SW 1271 (cell line): ENCODE results near the gene MPO.
A peak's percentile ranks its signal among the peaks of the same experiment; 100 is the strongest.

ENCODE experiments used
- DNase-seq, 2 experiments: peaks; one replicate each; lab custom pipeline; 2025; lab: John Stamatoyannopoulos, UW

Gene MPO

DNA sequence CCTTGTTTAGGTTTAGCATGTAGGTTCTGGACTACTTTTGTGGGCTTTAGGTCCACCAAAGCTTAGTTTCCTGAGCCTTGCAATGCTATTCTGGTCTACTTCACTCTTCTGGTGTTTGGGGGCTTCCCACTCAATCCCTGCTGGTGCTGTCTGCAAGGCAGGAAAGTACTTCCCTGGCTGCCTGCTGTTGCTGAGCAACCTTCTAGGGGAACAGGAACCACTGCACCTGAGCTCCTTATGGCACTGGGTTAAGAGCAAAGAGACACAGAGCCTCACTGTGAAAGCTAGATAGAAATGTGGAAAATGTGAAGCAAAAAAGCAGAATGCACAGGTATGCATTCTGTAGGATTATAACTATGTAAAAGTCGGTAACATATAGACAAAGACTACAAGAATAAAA is 17.0 kb downstream of the MPO start:
- no peak for DNase-seq

DNA sequence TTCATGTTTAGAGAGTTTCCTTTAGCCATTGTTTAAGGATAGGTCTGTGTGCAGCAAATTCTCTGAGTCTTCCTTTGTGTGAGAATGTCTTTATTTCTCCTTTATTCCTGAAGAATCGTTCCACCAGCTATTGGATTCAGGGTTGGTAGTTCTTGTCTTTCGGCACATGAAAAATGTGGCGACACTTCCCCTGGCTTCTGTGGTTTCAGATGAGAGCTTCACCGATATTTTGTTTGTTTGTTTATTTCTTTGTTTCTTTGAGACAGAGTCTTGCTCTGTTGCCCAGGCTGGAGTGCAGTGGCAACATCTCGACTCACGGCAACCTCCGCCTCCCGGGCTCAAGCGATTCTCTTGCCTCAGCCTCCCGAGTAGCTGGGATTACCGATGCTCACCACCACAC is 18.6 kb downstream of the MPO start:
- no peak for DNase-seq

DNA sequence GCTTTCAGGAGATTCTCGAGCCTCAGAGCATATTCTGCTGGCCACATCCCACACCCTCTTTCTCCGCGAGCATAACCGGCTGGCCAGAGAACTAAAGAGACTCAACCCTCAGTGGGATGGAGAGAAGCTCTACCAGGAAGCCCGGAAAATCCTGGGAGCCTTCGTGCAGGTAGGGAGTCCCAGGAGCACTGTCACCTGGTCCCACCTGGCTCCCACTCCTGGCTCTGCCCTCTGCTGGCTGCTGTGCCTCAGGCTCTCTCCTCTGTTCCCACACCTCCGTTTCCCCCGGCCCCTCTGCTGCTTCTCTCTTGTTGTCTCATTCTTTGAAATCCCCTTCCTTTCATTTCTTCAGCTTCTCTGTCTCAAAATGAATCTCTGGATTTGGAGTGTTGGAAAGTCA is 25.9 kb downstream of the MPO start:
- DNase-seq: no peak

DNA sequence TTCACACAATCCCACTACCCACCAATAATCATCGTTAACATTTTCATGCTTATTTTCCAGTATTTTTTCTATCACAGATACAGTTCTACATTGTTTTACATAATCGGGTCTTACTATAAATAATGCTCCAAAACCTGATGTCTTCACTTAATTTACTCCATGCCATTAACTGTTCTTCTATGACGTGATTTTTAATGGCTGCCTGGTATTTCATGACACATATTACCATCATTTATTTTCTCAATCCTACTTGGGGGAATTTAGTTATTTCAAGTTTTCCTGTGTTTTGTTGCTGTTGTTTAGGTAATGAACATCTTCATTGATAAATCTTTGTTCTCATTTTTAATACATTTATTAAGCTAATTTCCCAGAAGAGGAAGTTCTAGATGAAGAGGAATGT is 27.7 kb downstream of the MPO start:
- no peak for DNase-seq

DNA sequence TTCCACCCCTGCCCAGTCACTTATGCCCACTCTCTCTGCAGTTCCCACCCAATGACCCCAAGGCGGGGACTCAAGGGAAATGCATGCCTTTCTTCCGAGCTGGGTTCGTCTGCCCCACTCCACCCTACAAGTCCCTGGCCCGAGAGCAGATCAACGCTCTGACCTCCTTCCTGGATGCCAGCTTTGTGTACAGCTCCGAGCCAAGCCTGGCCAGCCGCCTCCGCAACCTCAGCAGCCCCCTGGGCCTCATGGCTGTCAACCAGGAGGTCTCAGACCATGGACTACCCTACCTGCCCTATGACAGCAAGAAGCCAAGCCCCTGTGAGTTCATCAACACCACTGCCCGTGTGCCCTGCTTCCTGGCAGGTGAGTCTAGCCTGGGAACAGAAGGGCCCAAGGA is 28.6 kb downstream of the MPO start:
- no peak for DNase-seq

DNA sequence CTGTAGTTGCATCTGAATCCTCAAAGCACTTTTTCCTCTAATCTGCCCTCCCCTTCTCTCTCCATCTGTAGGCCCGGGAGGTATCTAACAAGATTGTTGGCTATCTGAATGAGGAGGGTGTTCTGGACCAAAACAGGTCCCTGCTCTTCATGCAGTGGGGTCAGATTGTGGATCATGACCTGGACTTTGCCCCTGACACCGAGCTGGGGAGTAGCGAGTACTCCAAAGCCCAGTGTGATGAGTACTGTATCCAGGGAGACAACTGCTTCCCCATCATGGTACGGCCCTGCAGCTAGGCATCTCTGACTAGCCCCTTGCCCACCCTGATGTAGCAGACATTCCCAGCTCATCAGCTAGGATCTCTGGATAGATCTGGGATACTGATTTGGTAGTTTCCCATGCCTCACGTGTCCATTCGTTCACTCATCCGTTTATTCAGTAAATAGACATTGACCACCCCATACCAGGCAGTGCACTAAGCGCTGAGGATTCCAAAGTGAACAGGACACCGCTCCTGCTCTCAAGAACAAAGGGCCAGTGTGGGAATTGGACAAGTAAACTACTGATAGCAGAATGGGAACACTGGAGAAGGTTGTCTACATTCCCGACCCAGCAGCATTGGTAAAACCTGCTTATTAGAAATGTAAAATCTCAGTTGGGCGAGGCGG is 30.3 kb downstream of the MPO start:
- no peak for DNase-seq

DNA sequence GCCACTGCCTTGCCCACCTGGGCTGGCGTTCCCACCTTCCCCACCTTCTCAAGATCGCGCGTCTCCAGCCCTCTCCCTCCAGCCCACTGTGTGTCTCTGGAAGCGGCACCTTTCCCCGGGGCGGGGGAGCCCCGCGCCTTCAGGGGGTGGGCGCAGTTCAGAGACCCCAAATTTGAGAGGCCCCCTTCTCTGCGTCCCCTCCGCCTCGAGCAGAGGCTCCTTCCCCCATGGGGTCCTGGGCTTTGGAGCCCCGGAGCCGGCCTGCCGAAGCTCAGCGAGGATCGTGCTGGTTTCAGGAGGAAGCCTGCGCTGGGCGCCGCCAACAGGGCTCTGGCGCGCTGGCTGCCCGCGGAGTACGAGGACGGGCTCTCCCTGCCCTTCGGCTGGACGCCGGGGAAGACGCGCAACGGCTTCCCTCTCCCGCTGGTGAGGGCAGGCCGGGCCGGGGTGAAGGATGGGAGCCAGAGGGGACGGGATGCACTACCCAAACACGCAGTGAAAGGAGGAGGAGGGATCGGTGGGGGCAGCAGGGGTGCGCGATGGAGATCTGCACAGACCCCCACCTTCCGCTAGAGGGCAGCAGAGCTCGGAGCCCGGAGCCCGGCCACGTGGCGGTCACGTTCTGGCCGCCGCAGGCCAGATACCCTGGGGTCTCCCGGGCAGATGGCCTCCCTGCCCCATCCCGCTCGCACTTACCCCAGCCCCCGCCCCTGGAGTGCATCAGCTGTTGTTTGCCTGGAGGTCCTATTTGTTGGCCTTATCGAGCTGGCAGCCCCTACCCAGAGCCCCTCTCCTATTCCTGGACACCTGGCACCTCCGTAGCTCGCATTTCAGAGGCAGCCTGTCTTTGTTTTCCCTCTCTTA is 31.2 kb downstream of the MPO start:
- DNase-seq: peak; percentile 16 to 30

DNA sequence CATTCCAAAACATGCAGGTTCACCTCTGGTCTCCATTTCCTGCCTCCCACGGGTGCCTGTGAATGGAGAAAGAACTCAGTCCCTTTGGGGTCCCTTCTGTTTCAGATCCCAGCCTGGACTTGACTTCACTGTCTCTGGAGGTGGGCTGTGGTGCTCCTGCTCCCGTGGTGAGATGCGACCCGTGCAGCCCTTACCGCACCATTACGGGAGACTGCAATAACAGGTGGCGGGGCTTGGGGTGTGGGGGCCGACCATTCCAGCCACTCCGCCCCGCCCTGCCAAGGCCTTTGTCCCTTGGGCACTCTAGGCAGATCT is 31.8 kb downstream of the MPO start:
- no peak for DNase-seq

DNA sequence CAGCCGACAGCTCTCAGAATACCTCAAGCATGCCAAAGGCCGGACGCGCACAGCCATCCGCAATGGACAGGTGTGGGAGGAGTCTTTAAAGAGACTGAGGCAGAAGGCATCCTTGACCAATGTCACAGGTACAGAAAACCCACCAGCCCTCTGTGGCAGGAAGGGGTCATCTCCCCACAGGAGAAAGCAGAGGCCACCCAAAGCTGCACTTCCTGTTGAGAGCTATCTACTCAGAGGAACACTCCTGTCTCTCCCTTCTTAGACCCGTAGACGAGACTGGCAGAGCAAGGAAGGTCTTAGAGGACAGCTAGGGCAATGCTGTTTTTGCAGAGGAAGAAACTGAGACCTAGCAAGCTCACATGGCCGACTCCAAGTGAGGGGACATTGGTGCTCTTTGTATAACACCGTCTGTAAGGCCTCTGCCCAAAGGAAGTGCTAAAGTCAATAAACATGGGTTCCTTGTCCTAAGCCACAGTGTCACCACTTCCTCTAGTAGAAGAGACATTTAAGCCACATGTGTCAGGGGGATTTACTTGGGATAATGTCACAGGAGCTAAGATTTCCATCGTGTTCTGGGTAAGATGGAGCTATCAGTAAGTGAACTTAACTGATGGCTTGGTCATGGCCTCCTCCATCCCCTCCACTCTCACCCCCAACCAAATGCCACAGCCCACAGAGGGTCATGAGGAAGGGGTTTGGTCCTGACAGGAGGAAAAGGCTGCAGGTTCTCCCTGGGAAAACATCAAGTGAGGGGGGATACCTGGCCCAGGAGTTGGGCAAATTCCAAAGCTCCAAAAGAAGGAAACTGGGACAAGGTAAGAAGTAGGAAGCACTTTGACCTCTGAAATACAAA is 33.0 kb downstream of the MPO start:
- no peak for DNase-seq

DNA sequence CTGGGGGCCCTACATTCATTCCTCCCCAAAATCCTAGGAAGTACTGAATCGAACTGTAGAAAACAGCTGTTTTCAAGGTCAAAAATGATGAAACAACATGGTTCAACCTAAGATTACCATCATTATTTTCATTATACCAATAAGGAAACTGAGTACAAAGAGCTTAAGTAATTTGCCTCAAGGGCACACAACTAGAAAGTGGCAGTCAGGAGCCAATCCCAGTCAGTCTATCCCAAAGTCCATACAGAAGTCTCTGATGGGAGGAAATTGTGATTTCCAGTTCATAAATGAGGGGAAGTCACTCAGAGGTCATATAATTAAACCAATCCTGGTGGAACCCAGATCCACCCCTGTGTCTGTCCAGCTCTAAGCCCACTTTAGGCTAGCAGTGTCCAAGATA is 34.0 kb downstream of the MPO start:
- DNase-seq: no peak

DNA sequence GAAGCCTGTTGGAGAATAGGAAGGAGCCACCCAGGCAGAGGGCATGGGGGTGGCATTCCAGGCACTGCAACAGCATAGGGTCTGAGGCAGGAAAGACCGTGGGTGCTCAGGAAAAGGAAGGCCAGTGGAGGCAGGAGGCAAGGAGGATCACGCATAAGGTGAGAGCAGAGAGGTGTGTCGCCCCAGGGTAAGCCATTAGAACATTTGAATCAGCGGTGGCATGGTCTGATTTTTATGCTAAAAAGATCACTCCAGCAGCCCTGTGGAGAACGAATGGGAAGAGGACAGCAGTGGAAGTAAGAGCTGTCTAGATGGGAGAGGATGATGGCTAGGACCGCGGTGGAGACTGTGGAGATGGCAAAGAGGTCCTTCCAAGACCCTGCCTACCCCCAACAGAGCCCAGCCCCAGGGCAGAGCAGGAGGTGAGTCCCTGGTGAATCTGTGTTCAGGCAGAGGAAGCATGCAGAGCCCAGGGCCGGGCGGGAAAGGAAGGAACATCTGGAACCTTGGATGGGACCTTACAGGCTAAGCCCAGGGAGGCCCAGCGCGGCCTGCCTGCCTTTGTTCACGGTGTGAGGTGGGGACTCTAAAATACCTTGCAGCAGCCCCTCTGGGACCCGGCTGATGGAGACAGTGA is 34.5 kb downstream of the MPO start:
- DNase-seq: no peak

DNA sequence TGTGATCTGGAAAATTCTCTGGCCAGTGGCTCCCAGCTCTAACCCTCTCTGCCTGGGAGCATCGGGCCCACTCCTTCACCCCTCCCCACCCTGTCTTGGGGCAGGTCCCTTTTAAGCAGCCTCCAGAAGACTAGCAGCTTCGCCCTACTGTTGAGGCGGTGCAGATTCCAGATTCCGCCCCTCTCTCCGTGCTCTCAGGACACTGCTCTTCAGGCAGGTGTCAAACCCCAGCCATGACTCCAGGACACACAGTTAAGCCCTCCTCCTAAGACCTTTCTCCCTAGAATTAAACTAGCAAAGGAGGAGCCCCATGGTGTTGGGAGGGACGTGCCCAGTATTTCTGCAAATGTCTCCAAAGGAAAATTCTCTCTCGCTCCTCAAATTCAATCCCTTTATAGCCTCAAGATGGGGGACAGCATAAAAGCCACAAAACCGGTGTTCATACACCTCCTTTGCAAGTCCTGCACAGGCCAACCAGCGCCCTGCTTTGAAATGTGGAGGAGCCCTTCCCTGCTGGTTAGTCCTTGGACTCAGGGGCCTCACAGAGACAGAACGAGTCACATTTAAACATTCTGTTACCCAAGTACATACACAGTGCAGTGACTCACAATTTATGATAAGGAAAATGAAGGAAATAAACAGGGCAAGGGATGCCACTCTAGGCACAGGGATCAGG is 35.2 kb downstream of the MPO start:
- DNase-seq: no peak

DNA sequence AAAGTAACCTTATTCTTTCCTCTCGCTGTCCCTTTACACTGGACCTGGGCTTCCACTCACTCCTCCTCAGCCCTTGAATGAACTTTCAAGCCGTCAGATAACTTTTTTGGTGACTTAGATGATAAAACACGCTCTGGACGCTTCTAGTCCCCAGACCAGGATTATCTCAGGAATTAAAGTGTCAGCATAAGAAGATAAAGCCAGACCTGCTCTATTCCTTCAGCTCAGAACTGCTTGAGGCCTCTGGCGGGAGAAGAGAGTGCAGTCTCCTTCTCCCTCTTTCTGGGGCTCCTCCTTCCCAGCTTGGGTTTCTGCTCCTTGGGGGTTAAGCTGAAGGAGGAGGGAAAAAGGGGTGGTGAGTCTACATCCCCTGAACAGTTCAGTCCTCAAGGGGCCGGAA is 35.8 kb downstream of the MPO start:
- no peak for DNase-seq

DNA sequence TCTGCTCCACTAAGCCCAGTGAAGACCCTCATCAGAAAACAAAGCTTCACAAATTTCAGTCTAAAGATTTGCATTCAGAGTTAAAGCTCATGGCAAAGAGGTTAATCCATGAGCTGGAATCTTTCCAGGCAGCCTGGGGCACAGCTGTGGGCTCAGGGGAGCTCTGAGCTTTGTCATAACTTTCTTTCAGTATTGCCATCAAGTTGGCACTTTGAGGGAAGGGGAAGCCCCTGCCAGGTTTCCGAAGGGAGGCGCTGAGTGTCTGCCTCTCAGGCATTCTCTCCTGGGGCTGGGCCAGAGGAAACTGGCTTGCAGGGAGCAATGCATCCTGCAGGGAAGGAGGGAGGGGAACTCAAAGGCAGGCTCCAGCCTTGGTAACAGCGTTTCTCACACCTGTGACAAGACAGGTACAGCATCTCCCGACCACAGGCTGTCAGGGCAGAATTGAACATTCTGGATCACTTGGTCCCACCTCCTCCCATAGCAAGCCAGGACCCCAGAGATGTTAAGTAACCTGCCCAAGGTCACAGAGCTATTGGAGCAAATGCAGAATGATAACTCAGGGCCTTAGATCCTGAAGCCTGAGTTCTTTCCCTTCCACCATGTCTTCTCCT is 38.5 kb downstream of the MPO start:
- no peak for DNase-seq

DNA sequence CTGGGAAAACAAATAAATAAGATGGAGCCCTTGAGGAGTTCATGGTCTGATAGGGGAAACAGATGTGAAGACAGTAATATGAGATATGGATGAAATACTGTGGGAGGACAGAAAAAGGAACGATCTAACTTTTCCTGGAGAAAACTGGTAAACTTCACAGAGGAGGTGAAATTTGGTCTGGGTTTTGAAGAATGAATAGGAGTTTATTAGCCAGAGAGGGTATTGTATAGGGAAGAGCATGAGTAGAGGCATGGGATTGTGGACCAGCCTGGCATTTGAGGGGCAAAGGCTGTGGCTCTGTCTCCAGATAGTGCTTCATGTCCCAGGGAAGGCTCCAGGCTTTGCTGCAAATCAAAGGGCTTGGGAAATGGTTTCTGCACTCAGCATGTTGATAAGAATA is 40.7 kb downstream of the MPO start:
- no peak for DNase-seq

DNA sequence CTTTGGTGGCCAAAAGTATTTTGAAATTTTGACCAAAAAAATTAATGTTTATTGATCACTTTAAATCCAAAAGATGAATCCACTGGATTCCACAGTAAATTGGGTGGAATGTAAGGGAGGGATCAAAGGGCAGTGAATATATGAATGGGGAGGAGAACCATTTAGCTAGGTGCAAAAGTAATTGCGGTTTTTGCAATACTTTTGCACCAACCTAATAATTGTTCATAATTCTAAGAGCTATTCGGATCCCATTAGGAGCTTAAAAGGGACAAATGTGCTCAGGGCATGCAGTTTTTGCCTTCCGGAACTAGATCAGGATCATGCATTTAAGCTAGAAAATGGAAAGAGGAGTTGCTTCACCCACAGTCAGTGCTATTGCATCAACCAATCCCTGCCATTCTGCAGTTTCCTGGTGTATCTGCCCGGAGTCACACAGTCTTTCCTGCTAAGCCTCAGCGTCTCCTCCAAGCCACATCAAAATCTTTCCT is 42.5 kb downstream of the MPO start, which contains the start of gene LPO:
TSS of gene LPO (plus strand) at position 438 of the 488 bp plus-strand sequence. CDS start 4,396 bp downstream, outside the sequence.
- no peak for DNase-seq

DNA sequence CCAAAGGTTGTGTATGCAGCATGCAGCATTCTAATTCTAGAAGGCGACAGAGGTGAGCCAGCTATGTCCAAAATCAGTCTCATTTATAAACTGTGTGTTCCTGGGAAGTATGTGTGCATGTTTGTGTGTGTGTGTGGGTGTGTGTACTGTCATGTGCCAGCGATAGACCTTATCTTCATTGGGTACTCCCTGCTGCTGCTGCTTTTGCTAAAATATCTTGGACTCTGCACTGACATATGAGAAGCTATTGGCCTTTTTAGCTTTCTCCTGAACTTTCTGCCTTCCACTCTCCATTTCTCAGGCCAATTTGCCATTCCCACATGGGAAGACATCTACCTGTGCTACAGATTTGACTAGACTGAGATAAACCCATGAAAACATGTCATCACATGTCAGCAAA is 44.3 kb downstream of the MPO start:
- DNase-seq: no peak

DNA sequence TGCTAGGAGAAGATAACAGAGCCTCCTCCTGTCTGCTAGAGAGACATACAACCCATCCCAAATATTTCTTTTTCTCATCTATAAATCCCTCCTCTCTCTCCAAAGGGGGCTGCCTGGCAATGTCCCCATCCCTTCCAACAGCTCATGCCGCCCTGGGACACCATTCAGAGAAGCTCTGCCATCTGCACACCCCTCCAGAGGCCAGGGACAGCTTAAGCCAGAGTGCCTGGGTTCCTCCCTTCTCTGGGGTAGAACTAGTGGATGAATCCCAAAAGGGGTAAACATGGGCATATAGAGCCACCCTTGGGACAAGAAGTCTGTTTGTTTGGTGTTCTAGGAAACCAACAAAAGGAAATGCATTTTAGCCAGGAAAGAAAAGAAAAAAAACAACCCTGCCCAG is 44.9 kb downstream of the MPO start:
- DNase-seq: no peak

DNA sequence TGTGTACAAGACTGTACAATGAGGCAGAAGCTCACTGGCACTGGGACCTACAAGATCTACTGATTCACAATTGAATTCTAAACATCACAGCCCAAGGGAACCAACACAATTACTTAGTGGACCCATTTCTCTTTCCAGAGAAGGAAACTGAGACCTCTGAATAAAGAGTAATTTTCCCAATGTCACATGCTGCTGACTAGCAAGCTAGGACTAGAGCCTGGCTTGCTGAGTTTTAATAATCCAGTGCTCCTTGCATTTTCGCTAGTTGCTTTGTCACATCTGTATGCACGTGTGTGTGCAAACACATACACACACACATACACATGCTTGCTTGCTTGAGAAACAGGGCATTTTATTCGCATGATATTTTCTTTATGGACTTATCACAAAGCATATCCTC is 46.2 kb downstream of the MPO start:
- no peak for DNase-seq

DNA sequence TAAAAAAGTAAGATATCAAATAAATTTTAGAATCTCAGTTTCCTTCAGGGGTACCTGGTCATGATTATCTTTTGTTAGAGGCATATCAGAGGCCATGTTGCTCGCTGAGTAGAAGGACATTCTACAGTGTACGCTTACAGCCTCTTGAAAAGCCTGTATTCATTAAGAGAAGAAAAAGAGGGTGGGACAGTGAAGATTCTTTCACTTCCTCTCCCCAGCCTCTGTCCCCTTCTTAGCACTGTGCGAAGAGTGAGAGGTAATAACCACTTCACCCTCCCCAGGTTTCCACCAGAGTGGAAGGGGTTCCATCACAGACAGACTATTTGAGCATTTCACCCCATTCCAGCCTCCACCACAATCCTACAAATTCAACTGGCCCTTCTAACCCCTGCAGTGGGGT is 47.2 kb downstream of the MPO start:
- no peak for DNase-seq

DNA sequence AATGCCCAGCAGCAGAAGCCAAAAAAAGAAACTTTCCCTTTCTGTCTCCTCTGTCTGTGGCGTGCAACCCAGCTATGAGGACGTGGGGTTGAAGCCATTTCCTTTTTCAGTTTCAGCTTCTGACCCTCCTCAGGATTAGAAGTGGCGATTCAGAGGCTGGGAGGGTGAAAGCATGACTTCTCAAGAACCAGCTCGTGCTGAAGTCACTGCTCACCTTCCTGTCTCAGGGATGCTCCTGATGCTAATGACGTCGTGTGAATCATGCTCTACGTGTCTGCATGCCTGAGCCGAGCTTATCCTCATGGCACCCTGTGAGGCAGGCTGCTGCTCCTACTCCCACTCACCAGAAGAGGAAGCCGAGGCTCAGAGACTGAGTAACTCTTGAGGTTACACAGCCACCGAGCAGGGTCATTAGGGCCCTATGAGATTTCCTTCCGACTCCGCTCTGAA is 48.0 kb downstream of the MPO start:
- no peak for DNase-seq
